K562 (cell line): ENCODE results near the gene RSRP1. TPM values are rescaled to one million over a fixed set of nuclear protein-coding genes. Genes with fewer than 3 reads are reported as not detected.

Source experiments
- BCOR ChIP-seq: fragments of 450-650 bp; IDR thresholded peaks from 2 replicates; pipeline ENCODE4 v1.6.1; 2016
- CBX8 ChIP-seq: fragments of 200-600 bp; sonication (generic); IDR thresholded peaks from 2 replicates; pipeline ENCODE4 v1.6.1; 2012; ENCODE audit warnings: borderline replicate concordance, mixed run types, low read depth, mild to moderate bottlenecking, moderate library complexity, mixed read lengths, low read length, control low read depth, inconsistent platforms; ENCODE audit not compliant: poor library complexity, severe bottlenecking; ENCODE audit errors: extremely low read depth
- CHD2 ChIP-seq: IDR thresholded peaks from 2 replicates; pipeline ENCODE4 v1.6.1; 2011; ENCODE audit warnings: low read depth, low read length
- ELF4 ChIP-seq: fragments of 450-650 bp; formaldehyde crosslinking; IDR thresholded peaks from 2 replicates; pipeline ENCODE4 v1.4.0; 2022; ENCODE audit warnings: missing genetic modification characterization
- GATAD2A ChIP-seq: fragments of 450-650 bp; IDR thresholded peaks from 2 replicates; pipeline ENCODE4 v1.6.1; 2017
- MCM2 ChIP-seq: fragments of 450-650 bp; IDR thresholded peaks from 2 replicates; pipeline ENCODE4 v1.6.1; 2017; ENCODE audit warnings: low read depth, mild to moderate bottlenecking
- NR4A1 ChIP-seq, 2 experiments: fragments of 250-450 bp in 1 of 2; fragments of 450-650 bp in 1 of 2; sonication (Bioruptor Pico) in 1 of 2; IDR thresholded peaks; 2 replicates each; pipeline versions ENCODE4 v1.4.0 to v1.6.1; 2016 to 2020; ENCODE audit warnings: mild to moderate bottlenecking in 2 of 2, missing compliant biosample characterization in 1 of 2, missing genetic modification characterization in 1 of 2, moderate library complexity in 1 of 2
- PRMT5 ChIP-seq: sonication (generic); formaldehyde crosslinking; IDR thresholded peaks from 2 replicates; pipeline ENCODE4 v1.5.0; 2020; ENCODE audit warnings: missing genetic modification reagents
- SIN3B ChIP-seq: fragments of 450-650 bp; IDR thresholded peaks from 2 replicates; pipeline ENCODE4 v1.6.1; 2017; ENCODE audit warnings: low read depth, mild to moderate bottlenecking, moderate library complexity
- SIRT6 ChIP-seq: IDR thresholded peaks from one replicate; pipeline ENCODE4 v1.6.1; 2012; ENCODE audit warnings: low read depth, mild to moderate bottlenecking, control low read depth, inconsistent platforms, low read length, moderate library complexity
- SRF ChIP-seq, 2 experiments: fragments of 250-450, 450-650 bp in 1 of 2; sonication (Bioruptor Pico) in 1 of 2; sonication (generic) in 1 of 2; formaldehyde crosslinking; IDR thresholded peaks; 2 replicates each; pipeline versions ENCODE4 v1.5.0 to v1.5.1; 2020 to 2022; ENCODE audit warnings: mild to moderate bottlenecking in 1 of 2, missing genetic modification reagents in 1 of 2
- ZBTB7A ChIP-seq: IDR thresholded peaks from 2 replicates; pipeline ENCODE4 v1.6.1; 2011; ENCODE audit warnings: low read depth, mild to moderate bottlenecking, low read length, moderate library complexity, borderline replicate concordance; ENCODE audit not compliant: control insufficient read depth
- ZEB2 ChIP-seq: fragments of 450-650 bp; IDR thresholded peaks from 2 replicates; pipeline ENCODE4 v1.6.1; 2016
- ZNF444 ChIP-seq: fragments of 250-450 bp; sonication (Bioruptor Pico); IDR thresholded peaks from 2 replicates; pipeline ENCODE4 v1.4.0; 2020; ENCODE audit warnings: mild to moderate bottlenecking, moderate library complexity
- polyA plus RNA-seq, 8 experiments: library from polyadenylated mRNA; depleted of rRNA in 4 of 8; stranded (reverse) in 5 of 8; unstranded in 3 of 8; fragments of >200 nt; fragmentation: Nextera tagmentation in 2 of 8; fragmentation: Illumina TruSeq in 1 of 8; extraction: Ambion mirVana in 2 of 8; extraction: Trizol in 1 of 8; gene quantifications; 2 replicates each; pipeline versions ENCODE4 v1.2.1 to v1.2.3, GENCODE V29; 2011 to 2014; ENCODE audit warnings: inconsistent platforms in 1 of 8, missing spikeins in 1 of 8
- total RNA-seq, 7 experiments: library from RNA; depleted of rRNA in 6 of 7; stranded (reverse); fragments of >200 nt in 6 of 7; fragmentation: Illumina TruSeq in 2 of 7; extraction: Trizol in 2 of 7; gene quantifications; 2 replicates each; pipeline versions ENCODE4 v1.2.1 to v1.2.3, GENCODE V29; 2011 to 2021; ENCODE audit warnings: low replicate concordance in 1 of 7
- TF ChIP-seq, protein P1 (sequence below): sonication (generic); formaldehyde crosslinking; IDR thresholded peaks from 2 replicates; pipeline ENCODE4 v1.8.0; 2022; ENCODE audit warnings: missing genetic modification reagents, mild to moderate bottlenecking, moderate library complexity, borderline replicate concordance
- TF ChIP-seq, protein P2 (sequence below), 3 experiments: fragments of 200-800 bp in 1 of 3; sonication (Bioruptor generic) in 1 of 3; sonication (generic) in 1 of 3; formaldehyde crosslinking in 1 of 3; IDR thresholded peaks; 2 replicates each; pipeline versions ENCODE4 v1.6.1 to v1.8.0; 2016 to 2022; ENCODE audit warnings: mild to moderate bottlenecking in 2 of 3, missing compliant biosample characterization in 2 of 3, missing genetic modification characterization in 2 of 3, missing genetic modification reagents in 1 of 3
- TF ChIP-seq, protein P3 (sequence below): sonication (generic); formaldehyde crosslinking; IDR thresholded peaks from 2 replicates; pipeline ENCODE4 v1.8.0; 2022; ENCODE audit warnings: mild to moderate bottlenecking, missing genetic modification reagents
- TF ChIP-seq, protein P4 (sequence below): sonication (generic); formaldehyde crosslinking; IDR thresholded peaks from 2 replicates; pipeline ENCODE4 v1.8.1; 2022; ENCODE audit warnings: missing genetic modification reagents

Gene RSRP1
- total and polyA plus RNA-seq, 9 of the 15 experiments (the other 6 are each of a cell fraction or from before 2014, with no cell fraction given): 27.2 to 283 (median 146) TPM

DNA sequence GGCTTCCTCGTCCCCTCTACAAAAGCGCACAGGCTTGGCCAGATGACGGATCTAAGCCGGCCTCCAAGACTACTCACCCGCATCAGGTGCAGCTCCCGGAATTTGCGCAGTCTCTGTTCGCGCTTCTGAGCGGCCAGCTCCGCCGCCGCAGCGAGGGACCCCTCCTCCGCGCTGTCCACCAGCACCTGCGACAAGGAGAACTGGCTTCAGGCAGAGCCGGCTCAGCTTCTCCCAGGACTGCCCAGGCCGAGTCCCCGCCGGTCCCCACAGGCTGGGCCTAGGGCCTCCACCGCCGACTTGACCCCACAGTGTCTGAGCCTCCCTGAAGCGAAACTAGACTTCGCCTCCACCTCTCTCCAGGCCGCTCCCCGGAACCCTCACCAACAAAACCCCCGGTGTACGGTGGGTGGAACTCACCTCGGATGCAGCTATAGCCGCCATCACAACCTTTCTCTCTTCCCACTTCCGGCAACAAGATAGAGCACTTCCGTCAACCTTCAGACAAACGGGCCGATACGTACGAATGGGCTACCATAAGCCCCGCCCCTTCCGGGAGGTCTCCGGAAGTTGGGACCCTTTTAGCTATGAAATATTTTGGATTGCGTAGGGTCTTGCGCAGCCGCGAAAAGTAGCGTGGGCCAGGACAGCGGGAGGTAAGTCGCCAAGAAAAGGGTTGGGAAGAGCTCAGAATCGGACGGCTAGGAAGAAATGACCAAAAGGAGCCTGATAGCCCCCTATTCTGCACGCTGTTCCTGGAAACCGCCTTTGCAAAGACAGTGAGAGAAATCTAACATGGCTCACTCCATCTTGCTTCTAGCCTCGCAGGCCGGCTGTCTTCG, 15.0 kb downstream of the RSRP1 start, which contains the start of gene SYF2 (continued):
- TF ChIP-seq, protein P1, sequence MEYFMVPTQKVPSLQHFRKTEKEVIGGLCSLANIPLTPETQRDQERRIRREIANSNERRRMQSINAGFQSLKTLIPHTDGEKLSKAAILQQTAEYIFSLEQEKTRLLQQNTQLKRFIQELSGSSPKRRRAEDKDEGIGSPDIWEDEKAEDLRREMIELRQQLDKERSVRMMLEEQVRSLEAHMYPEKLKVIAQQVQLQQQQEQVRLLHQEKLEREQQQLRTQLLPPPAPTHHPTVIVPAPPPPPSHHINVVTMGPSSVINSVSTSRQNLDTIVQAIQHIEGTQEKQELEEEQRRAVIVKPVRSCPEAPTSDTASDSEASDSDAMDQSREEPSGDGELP (CRISPR knock-in tag): peak; percentile 31; the same call in 1 of the 2 replicates
- TF ChIP-seq ZEB2 (no peak), ZNF444 (CRISPR knock-in tag) (no peak), MCM2 (no peak), NR4A1 (CRISPR knock-in tag; IDR thresholded peaks at IDR 0.05) (peak; percentile 67; the same call in 1 of the 2 replicates), NR4A1 (tag; IDR thresholded peaks at IDR 0.05) (no peak; the same call in 1 of the 2 replicates), BCOR (no peak), CHD2 (no peak), SRF (CRISPR knock-in tag; IDR thresholded peaks at IDR 0.05) (peak in 1 of 2 experiments; percentile 50; a peak in 2 of 4 replicates), SIRT6 (no peak), ZBTB7A (peak; percentile 99), ELF4 (peak; percentile 95), PRMT5 (CRISPR knock-in tag) (no peak), GATAD2A (peak; percentile 43; the same call in 1 of the 2 replicates), SIN3B (peak; percentile 97), CBX8 (no peak)
- TF ChIP-seq, protein P2, sequence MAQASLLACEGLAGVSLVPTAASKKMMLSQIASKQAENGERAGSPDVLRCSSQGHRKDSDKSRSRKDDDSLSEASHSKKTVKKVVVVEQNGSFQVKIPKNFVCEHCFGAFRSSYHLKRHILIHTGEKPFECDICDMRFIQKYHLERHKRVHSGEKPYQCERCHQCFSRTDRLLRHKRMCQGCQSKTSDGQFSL (CRISPR knock-in tag; IDR thresholded peaks at IDR 0.05): 0 out of 2 replicates have a peak, but pooled peaks have one; percentile 64
- TF ChIP-seq, protein P2 (tag; IDR thresholded peaks at IDR 0.05): 0 out of 4 replicates have a peak, but pooled peaks of 1 of the 2 experiments have one; percentile 65
- TF ChIP-seq, protein P3, sequence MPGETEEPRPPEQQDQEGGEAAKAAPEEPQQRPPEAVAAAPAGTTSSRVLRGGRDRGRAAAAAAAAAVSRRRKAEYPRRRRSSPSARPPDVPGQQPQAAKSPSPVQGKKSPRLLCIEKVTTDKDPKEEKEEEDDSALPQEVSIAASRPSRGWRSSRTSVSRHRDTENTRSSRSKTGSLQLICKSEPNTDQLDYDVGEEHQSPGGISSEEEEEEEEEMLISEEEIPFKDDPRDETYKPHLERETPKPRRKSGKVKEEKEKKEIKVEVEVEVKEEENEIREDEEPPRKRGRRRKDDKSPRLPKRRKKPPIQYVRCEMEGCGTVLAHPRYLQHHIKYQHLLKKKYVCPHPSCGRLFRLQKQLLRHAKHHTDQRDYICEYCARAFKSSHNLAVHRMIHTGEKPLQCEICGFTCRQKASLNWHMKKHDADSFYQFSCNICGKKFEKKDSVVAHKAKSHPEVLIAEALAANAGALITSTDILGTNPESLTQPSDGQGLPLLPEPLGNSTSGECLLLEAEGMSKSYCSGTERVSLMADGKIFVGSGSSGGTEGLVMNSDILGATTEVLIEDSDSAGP (CRISPR knock-in tag): no peak
- TF ChIP-seq, protein P4, sequence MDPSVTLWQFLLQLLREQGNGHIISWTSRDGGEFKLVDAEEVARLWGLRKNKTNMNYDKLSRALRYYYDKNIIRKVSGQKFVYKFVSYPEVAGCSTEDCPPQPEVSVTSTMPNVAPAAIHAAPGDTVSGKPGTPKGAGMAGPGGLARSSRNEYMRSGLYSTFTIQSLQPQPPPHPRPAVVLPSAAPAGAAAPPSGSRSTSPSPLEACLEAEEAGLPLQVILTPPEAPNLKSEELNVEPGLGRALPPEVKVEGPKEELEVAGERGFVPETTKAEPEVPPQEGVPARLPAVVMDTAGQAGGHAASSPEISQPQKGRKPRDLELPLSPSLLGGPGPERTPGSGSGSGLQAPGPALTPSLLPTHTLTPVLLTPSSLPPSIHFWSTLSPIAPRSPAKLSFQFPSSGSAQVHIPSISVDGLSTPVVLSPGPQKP (CRISPR knock-in tag): no peak
